ENCODE data around the gene NAT16. TPM values are rescaled to one million over a fixed set of nuclear protein-coding genes. Genes with fewer than 3 reads are reported as not detected.

Gene NAT16
- total RNA-seq, 1 donor from 2014 or later = not detected

DNA sequence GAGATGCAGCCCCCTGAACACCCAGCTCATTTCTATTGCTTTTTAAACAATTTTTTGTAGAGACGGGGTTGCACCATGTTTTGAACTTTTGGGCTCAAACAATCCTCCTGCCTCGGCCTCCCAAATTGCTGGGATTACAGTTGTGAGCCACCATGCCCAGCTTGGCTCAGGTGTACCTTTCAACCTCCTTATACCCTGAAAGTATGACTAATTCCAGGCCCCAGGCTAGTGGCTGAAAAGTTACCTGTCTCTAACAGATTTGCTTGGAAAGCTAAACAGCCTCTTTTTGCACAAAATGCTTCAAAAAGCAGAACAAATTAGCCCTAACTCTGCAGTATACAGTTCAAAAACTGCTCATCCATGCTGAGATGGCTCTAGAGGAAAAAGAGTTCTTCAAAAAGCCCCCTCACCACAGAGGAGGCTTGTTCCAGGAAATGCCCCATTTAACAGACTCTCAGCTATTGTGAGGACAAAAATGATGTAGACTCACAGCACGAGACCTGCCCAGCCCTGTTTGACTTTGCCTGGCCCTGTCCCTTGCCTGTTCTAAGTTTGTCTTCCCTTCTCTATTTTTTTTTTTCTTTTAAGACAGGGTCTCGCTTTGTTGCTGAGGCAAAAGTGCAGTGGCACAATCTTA lies 39.2 kb downstream of the NAT16 start:
- Mint-ChIP-seq H3K4me3 (no peak overlapping the region), H3K27ac (no peak overlapping the region), H3K4me1 (peaks cover 19% of the 10 kb centered on the region), H3K27me3 (ENCODE audit: insufficient read depth, low read depth) (peaks cover 5% of the 10 kb centered on the region), H3K36me3 (no peaks in the 10 kb centered on the region), H3K9me3 (no peaks in the 10 kb centered on the region)
- no peak for DNase-seq (ENCODE audit: low spot score)
- H3F3A ChIP-seq (ENCODE audit: low read depth) = no peaks in the 10 kb centered on the region
- H4K20me1 ChIP-seq (ENCODE audit: low read depth) = no peaks in the 10 kb centered on the region
- TF ChIP-seq EZH2phosphoT487 (IDR thresholded peaks at IDR 0.05) (no peak), CTCF (IDR thresholded peaks at IDR 0.05) (no peak), EZH2 (IDR thresholded peaks at IDR 0.05) (no peak)
- H3K27me3 ChIP-seq = no peaks in the 10 kb centered on the region
- no peak overlapping the region for H3K9ac ChIP-seq
- no peak overlapping the region for H3K4me2 ChIP-seq
- H3K9me3 ChIP-seq (ENCODE audit: low read depth) = no peaks in the 10 kb centered on the region
- H3K36me3 ChIP-seq = no peaks in the 10 kb centered on the region
- no peaks in the 10 kb centered on the region for H3K4me1 ChIP-seq
- no peak overlapping the region for H3K4me3 ChIP-seq
- no peaks in the 10 kb centered on the region for H3K79me2 ChIP-seq (ENCODE audit: low read depth)
- no peak overlapping the region for H2AFZ ChIP-seq (replicated peaks)
- no peak overlapping the region for H3K27ac ChIP-seq

DNA sequence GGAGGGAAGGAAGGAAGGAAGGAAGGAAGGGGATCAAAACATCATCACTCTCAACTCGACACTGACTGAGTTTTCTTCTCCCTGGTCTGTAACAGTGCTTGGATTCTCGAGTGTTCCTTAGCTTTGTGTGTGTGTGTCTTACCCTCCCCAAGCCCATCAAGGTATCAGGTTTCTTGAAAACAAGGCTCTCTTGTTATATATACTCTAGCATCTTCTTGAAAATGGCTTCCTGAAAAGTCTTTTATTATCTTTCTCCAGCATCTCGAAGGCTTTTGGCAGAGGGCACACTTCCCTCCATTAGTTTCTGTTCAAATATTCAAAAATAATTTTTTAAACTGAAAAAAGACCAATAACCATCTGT lies 39.8 kb downstream of the NAT16 start:
- Mint-ChIP-seq H3K27ac (peak overlapping the region; percentile 39), H3K27me3 (ENCODE audit: insufficient read depth, low read depth) (peaks cover 3% of the 10 kb centered on the region)

DNA sequence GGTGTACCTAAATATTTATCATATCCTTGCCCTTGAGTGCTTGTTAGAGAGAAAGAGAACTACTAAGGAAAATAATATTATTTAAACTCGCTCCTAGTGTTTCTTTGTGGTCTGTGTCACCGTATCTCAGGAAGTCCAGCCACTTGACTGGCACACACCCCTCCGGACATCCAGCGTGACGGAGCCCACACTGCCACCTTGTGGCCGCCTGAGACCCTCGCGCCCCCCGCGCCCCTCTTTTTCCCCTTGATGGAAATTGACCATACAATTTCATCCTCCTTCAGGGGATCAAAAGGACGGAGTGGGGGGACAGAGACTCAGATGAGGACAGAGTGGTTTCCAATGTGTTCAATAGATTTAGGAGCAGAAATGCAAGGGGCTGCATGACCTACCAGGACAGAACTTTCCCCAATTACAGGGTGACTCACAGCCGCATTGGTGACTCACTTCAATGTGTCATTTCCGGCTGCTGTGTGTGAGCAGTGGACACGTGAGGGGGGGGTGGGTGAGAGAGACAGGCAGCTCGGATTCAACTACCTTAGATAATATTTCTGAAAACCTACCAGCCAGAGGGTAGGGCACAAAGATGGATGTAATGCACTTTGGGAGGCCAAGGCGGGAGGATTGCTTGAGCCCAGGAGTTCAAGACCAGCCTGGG lies 41.8 kb downstream of the NAT16 start:
- TF ChIP-seq EZH2 (IDR thresholded peaks at IDR 0.05) (no peak), CTCF (IDR thresholded peaks at IDR 0.05) (peak; percentile 80), EZH2phosphoT487 (IDR thresholded peaks at IDR 0.05) (no peak)
- H3K27ac Mint-ChIP-seq = peak overlapping the region; percentile 57
- Histone ChIP-seq H3K4me2 (no peak overlapping the region), H3K79me2 (ENCODE audit: low read depth) (no peaks in the 10 kb centered on the region), H3K4me1 (peaks cover 22% of the 10 kb centered on the region), H3K27me3 (no peaks in the 10 kb centered on the region), H4K20me1 (ENCODE audit: low read depth) (no peaks in the 10 kb centered on the region), H3K9ac (no peak overlapping the region), H3F3A (ENCODE audit: low read depth) (peaks cover 14% of the 10 kb centered on the region), H2AFZ (replicated peaks) (no peak overlapping the region), H3K27ac (no peak overlapping the region), H3K4me3 (no peak overlapping the region), H3K36me3 (no peaks in the 10 kb centered on the region), H3K9me3 (ENCODE audit: low read depth) (no peaks in the 10 kb centered on the region)
- H3K4me3 Mint-ChIP-seq = peak overlapping the region; percentile 73
- peak; percentile 74 for DNase-seq (ENCODE audit: low spot score)
- no peaks in the 10 kb centered on the region for H3K9me3 Mint-ChIP-seq
- no peaks in the 10 kb centered on the region for H3K36me3 Mint-ChIP-seq
- H3K4me1 Mint-ChIP-seq = peaks cover 38% of the 10 kb centered on the region
- peaks cover 6% of the 10 kb centered on the region for H3K27me3 Mint-ChIP-seq (ENCODE audit: insufficient read depth, low read depth)

More for the DNA sequence above, 39.8 kb downstream of the NAT16 start:
- no peak overlapping the region for H3K4me3 ChIP-seq
- no peak for DNase-seq (ENCODE audit: low spot score)
- no peak for TF ChIP-seq CTCF (IDR thresholded peaks at IDR 0.05)
- no peak for TF ChIP-seq EZH2phosphoT487 (IDR thresholded peaks at IDR 0.05)
- TF ChIP-seq EZH2 (IDR thresholded peaks at IDR 0.05) = no peak
- no peak overlapping the region for H3K27ac ChIP-seq
- H2AFZ ChIP-seq (replicated peaks) = no peak overlapping the region
- no peaks in the 10 kb centered on the region for H4K20me1 ChIP-seq (ENCODE audit: low read depth)
- Mint-ChIP-seq H3K4me1 (peaks cover 21% of the 10 kb centered on the region), H3K4me3 (no peak overlapping the region), H3K9me3 (no peaks in the 10 kb centered on the region), H3K36me3 (no peaks in the 10 kb centered on the region)
- H3K27me3 ChIP-seq = no peaks in the 10 kb centered on the region
- H3K4me1 ChIP-seq = peaks cover 3% of the 10 kb centered on the region
- H3K79me2 ChIP-seq (ENCODE audit: low read depth) = no peaks in the 10 kb centered on the region
- H3K4me2 ChIP-seq = no peak overlapping the region
- H3K9me3 ChIP-seq (ENCODE audit: low read depth) = no peaks in the 10 kb centered on the region
- no peak overlapping the region for H3K9ac ChIP-seq
- H3F3A ChIP-seq (ENCODE audit: low read depth) = no peaks in the 10 kb centered on the region
- no peaks in the 10 kb centered on the region for H3K36me3 ChIP-seq

Measured in neural progenitor cell (in vitro differentiated cells).